ENCODE measurements around the gene CHRFAM7A.
"Not testable (repeated sequence)": the region's sequence is repeated elsewhere in the genome, so short reads cannot be mapped to it uniquely, and the experiment has no call there.

The CHRFAM7A gene

DNA sequence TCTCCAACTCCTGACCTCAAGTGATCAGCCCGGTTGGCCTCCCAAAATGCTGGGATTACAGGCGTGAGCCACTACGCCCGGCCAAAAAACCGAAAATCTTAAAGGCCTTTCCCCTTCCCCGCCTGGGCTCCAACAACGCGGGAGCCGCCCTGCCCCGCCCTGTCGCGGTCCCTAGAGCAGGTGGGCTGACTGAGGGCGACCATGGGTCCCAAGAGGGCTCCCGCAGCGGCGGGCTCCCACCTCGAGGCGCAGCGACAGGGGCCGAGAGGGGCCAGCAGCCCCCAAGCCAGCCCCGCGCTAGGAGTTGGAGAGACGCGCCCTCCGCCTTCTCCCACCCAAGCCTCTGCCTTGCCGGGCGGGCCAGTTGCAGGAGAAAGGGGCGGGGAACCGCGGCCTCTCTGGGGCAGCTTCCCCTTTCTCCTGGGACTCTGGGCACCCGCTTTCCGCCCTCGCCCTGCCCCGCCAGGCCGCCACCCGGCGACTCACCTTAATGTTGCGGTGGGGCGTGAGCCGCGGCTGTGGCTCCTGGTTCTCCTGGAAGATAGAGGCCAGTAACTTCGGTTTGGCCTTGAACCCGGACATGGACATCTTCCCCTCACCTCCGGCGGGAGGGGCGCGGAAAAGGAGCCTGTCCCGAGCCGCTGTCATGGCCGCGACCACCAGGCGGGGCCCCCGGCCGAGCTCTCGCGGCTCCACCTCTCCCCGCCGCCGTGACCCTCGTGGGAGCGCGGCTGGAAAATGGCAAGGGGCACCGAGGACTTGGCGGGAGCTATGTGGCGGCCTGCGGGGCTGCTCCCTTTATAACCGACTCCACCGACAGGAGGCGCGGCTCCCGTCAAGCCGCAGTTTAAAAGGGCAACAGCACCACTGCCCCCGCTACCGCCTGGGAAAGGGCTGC lies at the start of gene CHRFAM7A:
Gene CHRFAM7A (minus strand): TSS at position 775 of the 898 bp plus-strand sequence. CDS start 10,189 bp downstream, outside the sequence.
- not testable (repeated sequence) for DNase-seq

- not testable (repeated sequence) for DNase-seq
Observed at GRCh38 chr15:30438348-30438747, 45.0 kb upstream of the CHRFAM7A start.

DNA sequence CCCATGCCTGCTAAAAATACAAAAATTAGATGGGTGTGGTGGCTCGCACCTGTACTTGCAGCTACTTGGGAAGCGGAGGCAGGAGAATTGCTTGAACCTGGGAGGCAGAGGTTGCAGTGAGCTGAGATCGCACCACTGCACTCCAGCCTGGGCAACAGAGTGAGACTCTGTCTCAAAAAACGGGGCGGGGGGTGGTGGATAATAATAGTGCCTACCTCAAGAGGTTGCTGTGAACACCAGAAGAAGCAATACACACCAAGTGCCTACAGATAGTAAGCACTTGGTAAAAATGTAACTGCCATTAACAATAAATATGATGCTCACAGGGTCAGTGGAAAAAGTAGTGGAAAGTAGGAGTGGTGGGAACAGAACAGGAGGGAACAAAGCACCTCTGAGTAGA lies 42.5 kb upstream of the CHRFAM7A start:
- not testable (repeated sequence) for DNase-seq

DNA sequence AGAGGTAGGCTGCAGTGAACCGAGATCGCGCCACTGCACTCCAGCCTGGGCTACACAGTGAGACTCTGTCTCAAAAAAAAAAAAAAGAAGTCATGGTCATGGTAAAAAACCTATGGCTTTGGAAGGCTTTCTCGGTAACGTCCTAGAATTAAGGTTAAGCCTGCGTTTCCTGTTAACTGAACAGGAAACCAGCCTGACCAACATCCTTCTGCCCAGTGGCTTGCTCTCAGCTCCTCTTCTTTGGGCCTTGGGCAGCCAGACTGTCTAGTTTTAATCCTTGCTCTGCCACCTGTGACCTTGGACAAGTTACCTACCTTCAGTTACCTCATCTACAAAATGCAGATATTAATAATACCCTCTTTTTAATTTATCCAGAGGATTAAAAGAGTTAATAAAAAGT lies 27.4 kb upstream of the CHRFAM7A start:
- not testable (repeated sequence) for DNase-seq

DNA sequence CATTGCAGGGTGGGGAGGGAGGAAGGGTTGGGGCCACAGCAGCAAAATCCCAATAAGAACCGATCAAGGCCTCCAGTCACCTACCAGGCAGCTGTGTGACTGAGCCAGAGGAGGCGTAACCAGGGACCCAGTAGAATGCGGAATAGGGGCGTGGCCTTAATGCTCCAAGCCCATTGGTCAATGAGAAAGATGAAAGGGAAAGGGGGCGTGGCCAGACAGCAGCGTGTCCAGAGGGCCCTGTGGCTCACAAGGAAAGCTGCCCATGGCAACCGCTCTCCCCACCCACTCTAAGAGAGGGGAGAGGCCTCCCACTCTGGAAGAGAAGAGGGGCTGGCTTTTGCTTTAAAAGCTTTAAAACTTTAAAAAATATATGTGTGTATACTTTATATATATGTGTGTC lies 20.8 kb upstream of the CHRFAM7A start, which contains the start of gene GOLGA8R:
Gene GOLGA8R (minus strand): TSS at position 101 of the 400 bp plus-strand sequence. CDS start 98 bp downstream, at position 3.
- DNase-seq = not testable (repeated sequence)

- DNase-seq = not testable (repeated sequence)
Observed at GRCh38 chr15:30407636-30408035, 14.3 kb upstream of the CHRFAM7A start.

DNA sequence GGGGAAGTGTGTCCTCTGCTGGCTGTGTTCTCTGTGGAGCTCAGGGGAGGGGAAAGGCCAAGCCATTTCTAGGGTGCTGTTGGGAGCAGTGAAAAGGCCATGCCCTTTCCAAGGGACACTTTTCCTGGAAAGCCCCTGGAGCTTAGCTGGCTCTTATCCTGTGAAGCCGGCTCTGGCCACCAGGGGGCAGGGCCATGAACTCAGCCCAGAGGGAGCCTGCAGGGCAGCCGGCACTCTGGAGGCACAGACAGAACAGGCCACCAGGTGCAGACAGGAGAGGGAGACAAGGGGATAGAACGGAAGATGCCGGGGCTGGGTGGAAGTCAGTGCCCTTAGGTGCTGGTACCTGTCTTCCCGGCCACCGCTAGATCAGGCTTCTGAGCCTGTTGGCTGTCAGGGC lies 5.6 kb upstream of the CHRFAM7A start:
- peak; percentile 65 for DNase-seq

- DNase-seq = not testable (repeated sequence)
Observed at GRCh38 chr15:30393664-30393991, 288 bp upstream of the CHRFAM7A start.

- not testable (repeated sequence) for DNase-seq
Observed at GRCh38 chr15:30386318-30386887, 6.9 kb downstream of the CHRFAM7A start.

- DNase-seq = not testable (repeated sequence)
Observed at GRCh38 chr15:30377082-30377413, 16.3 kb downstream of the CHRFAM7A start.

DNA sequence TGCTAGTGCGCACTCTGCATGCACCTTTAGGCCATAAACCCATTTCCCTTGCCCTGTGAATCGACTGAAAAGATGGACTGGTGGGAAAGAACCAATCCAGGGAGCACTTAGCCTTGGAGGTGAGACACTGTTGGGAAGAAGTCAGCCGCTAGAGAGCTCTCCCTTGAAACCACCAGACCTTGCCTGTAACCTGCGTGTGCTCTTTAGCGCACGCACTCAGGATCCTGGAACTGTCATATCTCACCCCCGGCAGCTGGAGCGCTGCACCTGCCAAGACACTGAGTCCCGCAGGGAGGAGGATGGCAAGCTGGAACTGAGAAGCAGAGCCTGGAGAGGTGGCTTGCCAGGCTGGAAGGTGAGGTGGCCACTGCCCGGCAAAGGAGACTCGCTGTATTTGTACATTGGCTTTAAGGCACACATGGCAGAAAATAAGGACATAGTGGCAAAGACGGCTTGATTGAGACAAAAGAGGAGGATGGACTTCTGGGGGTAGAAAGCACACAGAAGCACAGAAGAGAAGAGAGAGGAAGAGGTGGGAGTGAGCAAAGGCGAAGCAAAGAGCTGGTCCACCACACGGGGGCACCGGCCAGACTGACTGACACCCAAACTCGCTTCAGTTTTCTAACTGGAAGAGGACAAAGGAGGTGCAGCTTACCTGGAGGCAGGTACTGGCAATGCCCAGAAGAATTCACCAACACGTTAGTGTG lies 16.8 kb downstream of the CHRFAM7A start:
- DNase-seq = not testable (repeated sequence)

GRCh38 chr15:30375872-30376271 lies 17.5 kb downstream of the CHRFAM7A start:
- DNase-seq = not testable (repeated sequence)

DNA sequence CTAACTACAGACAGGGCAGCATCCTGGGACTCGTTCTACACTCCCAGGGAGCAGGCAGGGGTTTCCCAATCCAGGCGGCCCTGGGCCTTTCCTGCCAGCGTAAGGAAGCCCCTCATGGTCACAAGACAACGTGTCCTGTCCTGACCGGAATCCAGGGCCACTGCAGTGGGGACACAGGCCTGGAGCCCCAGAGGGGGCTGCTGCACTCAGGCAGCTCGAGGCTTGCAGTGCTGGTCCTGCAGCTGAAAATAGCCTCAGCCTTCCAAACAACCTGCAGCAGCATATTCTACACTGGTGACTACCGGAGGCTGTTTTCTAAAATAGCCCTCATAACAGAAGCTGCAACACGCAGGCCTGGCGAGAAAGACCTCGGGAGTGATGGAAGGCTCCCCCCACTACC lies 18.5 kb downstream of the CHRFAM7A start:
- DNase-seq = not testable (repeated sequence)

DNA sequence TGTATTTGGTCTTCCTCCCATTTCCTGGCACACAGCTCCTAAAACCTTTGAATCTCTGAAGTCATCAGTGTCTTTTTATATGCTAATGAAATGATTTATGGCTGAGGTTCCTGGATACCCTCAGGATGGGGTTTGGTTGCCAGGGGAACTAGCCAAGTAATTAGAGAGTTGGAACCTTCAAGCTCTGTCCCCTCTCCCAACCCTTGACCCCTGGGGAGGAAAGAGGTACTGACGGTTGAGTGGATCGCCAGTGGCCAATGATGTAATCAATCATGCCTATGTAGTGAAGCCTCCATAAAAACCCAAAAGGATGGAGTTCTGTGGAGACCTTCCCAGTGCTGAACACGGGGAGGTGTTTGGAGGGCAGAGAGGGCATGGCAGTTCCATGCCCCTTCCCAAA lies 25.1 kb downstream of the CHRFAM7A start:
- DNase-seq = not testable (repeated sequence)

DNA sequence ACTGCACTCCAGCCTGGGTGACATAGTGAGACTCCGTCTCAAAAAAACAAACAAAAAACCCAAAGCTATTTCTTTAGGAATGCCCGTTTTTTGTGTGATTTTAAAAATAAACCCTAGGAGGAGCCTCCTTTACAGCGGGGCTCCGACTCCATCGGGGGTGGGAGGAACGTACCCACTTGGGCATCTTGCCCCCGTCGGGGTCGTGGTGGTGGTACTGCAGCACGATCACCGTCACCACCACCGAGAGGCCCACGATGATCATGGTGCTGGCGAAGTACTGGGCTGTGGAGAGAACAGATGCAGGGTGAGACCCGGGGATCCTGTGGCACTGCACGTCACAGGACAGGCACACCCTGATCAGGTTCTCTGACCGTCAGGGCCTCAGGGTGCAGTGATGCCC lies 26.1 kb downstream of the CHRFAM7A start:
- not testable (repeated sequence) for DNase-seq

DNA sequence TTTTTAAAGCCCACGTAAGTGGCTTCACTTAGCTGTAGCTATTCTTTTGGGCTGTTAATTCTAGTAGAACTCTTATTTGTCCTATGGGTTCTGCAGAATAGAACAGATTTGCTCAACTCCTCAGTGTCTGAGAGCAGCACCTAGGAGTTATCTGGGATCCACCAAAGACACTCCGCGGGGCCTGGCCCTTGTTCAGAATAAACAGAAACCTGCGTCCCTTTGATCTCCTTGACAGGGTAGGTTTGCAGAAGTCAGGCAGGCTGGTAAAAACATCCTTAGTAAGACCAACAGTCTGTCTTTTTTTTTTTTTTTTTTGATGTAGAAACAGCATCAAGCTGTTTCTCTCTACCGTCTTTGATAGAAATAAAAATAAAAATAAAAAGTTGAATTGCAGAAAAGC lies 31.9 kb downstream of the CHRFAM7A start:
- DNase-seq = not testable (repeated sequence)

DNA sequence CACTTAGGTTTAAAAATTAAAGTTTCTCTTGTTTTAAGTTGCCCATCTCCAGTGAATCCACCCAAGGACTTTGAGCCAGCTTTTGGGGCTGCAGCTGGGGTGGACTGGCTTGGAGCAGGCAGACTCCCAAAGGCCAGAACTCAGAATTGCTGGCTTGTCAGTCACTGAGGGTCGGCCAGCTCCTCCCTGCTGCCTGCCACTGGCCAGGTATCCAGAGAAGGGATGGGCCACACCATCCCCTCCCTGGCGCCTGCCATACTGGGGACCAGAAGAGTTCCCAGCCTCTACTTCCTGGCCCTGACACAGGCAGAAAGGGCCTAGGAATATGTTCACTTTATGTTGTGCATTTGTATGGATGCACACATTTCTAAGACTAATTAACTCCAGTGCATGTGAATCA lies 32.4 kb downstream of the CHRFAM7A start:
- DNase-seq = not testable (repeated sequence)

- not testable (repeated sequence) for DNase-seq
Observed at GRCh38 chr15:30355043-30355442, 38.3 kb downstream of the CHRFAM7A start.

- DNase-seq = not testable (repeated sequence)
Observed at GRCh38 chr15:30349803-30350202, 43.5 kb downstream of the CHRFAM7A start.

- not testable (repeated sequence) for DNase-seq
Observed at GRCh38 chr15:30336584-30336983, 56.8 kb downstream of the CHRFAM7A start.

DNA sequence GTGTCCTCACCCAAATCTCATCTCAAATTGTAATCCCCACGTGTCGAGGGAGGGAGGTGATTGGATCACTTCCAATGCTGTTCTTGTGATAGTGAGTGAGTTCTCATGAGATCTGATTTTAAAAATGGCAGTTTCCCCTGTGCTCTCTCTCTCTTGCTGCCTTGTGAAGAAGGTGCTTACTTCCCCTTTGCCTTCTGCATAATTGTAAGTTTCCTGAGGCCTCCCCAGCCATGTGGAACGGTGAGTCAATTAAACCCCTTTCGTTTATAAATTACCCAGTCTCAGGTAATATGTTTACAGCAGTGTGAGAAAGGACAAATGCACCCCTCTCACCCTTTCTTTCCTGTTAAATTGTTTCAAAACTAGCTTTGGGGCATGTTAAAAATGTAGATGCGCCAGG lies 59.2 kb downstream of the CHRFAM7A start:
- DNase-seq = not testable (repeated sequence)

DNA sequence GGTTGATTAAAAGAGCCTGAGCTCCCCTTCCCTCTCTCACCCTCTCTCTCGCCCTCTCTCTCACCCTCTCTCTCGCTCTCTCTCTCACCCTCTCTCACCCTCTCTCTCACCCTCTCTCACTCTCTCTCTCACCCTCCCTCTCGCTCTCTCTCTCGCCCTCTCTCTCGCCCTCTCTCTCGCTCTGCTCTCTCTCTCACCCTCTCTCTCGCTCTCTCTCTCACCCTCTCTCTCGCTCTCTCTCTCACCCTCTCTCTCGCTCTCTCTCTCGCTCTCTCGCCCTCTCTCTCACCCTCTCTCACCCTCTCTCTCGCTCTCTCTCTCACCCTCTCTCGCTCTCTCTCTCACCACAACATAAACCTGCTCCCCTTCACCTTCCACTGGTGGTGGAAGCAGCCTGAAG lies 67.2 kb downstream of the CHRFAM7A start:
- DNase-seq = not testable (repeated sequence)

DNA sequence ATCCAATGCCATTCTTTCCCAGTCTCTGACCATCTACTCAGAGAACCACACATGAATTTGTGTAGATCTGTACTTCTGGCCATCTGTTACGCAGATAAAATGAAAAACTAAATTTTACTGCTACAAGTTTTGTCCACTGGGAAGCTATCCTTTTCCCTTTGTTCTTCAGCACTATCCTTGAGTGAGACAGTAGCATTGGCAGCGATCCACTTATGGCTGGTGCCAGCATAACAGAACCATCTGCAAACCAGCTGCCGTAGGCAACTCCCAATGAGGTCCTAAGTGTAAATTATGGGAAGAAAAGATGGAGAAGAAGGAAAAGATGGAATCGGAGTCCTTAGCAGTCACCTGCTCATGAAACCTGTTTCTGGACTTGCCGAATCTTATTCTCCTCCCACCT lies 72.3 kb downstream of the CHRFAM7A start:
- DNase-seq = not testable (repeated sequence)
